Esophagus muscularis mucosa (tissue), 3 donors: Measurements from ENCODE around the gene GALNT13.

ENCODE experiments used
- POLR2A ChIP-seq: fragments of 450-650 bp; IDR thresholded peaks from one replicate; pipeline ENCODE4 v1.6.1; 2017; ENCODE audit warnings: antibody characterized with exemption, moderate library complexity, mild to moderate bottlenecking, low read depth
- TF ChIP-seq, protein P1 (sequence below), 3 experiments: fragments of 200-600 bp in 2 of 3; fragments of 450-650 bp in 1 of 3; sonication (generic) in 2 of 3; IDR thresholded peaks; one replicate each; pipeline ENCODE4 v1.5.1; 2017 to 2019; ENCODE audit warnings: antibody characterized with exemption in 3 of 3, mild to moderate bottlenecking in 2 of 3, moderate library complexity in 1 of 3

DNA sequence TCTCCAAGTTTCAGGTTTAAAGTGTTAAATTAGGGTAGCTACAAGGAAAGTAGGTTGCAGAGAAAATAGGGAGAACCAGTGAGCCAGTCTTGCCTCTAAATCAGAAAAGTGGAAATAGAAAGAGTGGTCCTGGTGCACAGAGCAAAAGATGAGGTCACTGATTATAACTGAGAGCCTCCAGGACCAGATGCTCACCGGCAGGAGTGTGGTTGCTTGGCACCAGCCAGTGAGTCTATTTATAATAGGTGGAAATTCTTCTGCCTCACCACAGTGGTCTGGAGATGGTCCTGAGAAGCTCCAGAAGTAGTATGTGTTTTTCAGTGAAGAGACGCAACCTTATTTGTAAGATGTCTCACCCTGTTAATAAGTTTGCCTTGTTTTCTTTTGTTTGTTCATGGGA is 452.9 kb downstream of the GALNT13 start:
- TF ChIP-seq, protein P1, sequence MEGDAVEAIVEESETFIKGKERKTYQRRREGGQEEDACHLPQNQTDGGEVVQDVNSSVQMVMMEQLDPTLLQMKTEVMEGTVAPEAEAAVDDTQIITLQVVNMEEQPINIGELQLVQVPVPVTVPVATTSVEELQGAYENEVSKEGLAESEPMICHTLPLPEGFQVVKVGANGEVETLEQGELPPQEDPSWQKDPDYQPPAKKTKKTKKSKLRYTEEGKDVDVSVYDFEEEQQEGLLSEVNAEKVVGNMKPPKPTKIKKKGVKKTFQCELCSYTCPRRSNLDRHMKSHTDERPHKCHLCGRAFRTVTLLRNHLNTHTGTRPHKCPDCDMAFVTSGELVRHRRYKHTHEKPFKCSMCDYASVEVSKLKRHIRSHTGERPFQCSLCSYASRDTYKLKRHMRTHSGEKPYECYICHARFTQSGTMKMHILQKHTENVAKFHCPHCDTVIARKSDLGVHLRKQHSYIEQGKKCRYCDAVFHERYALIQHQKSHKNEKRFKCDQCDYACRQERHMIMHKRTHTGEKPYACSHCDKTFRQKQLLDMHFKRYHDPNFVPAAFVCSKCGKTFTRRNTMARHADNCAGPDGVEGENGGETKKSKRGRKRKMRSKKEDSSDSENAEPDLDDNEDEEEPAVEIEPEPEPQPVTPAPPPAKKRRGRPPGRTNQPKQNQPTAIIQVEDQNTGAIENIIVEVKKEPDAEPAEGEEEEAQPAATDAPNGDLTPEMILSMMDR (IDR thresholded peaks at IDR 0.05): no peak
- no peak for TF ChIP-seq POLR2A
